ENCODE results near the gene SVIL. TPM values are rescaled to one million over a fixed set of nuclear protein-coding genes. Genes with fewer than 3 reads are reported as not detected.
"Not testable (repeated sequence)": the region's sequence is repeated elsewhere in the genome, so short reads cannot be mapped to it uniquely, and the experiment has no call there.

The SVIL gene
- total RNA-seq, 1 donor from 2014 or later = 258 TPM

GRCh38 chr10:29628912-29629526 lies 5.8 kb downstream of the SVIL start:
- Mint-ChIP-seq H3K4me3 (ENCODE audit: unreplicated experiment) (no peak overlapping the region), H3K9me3 (ENCODE audit: unreplicated experiment) (no peaks in the 10 kb centered on the region), H3K36me3 (ENCODE audit: unreplicated experiment) (peaks cover 28% of the 10 kb centered on the region), H3K27ac (ENCODE audit: unreplicated experiment) (no peak overlapping the region), H3K4me1 (ENCODE audit: unreplicated experiment) (peaks cover 63% of the 10 kb centered on the region), H3K27me3 (ENCODE audit: unreplicated experiment) (no peaks in the 10 kb centered on the region)
- no peak for DNase-seq (ENCODE audit: extremely low spot score, unreplicated experiment)
- no peak for TF ChIP-seq CTCF (IDR thresholded peaks at IDR 0.05)

GRCh38 chr10:29628311-29628710 lies 6.5 kb downstream of the SVIL start:
- no peak overlapping the region for H3K4me3 Mint-ChIP-seq (ENCODE audit: unreplicated experiment)
- no peaks in the 10 kb centered on the region for H3K9me3 Mint-ChIP-seq (ENCODE audit: unreplicated experiment)
- no peaks in the 10 kb centered on the region for H3K27me3 Mint-ChIP-seq (ENCODE audit: unreplicated experiment)
- peaks cover 28% of the 10 kb centered on the region for H3K36me3 Mint-ChIP-seq (ENCODE audit: unreplicated experiment)
- peaks cover 58% of the 10 kb centered on the region for H3K4me1 Mint-ChIP-seq (ENCODE audit: unreplicated experiment)
- no peak for DNase-seq (ENCODE audit: extremely low spot score, unreplicated experiment)
- no peak overlapping the region for H3K27ac Mint-ChIP-seq (ENCODE audit: unreplicated experiment)
- no peak for TF ChIP-seq CTCF (IDR thresholded peaks at IDR 0.05)

GRCh38 chr10:29627201-29628132 lies 7.3 kb downstream of the SVIL start:
- no peak overlapping the region for H3K27ac Mint-ChIP-seq (ENCODE audit: unreplicated experiment)
- H3K36me3 Mint-ChIP-seq (ENCODE audit: unreplicated experiment) = peaks cover 29% of the 10 kb centered on the region
- no peaks in the 10 kb centered on the region for H3K27me3 Mint-ChIP-seq (ENCODE audit: unreplicated experiment)
- H3K4me3 Mint-ChIP-seq (ENCODE audit: unreplicated experiment) = no peak overlapping the region
- TF ChIP-seq CTCF (IDR thresholded peaks at IDR 0.05) = no peak
- peaks cover 57% of the 10 kb centered on the region for H3K4me1 Mint-ChIP-seq (ENCODE audit: unreplicated experiment)
- H3K9me3 Mint-ChIP-seq (ENCODE audit: unreplicated experiment) = no peaks in the 10 kb centered on the region
- no peak for DNase-seq (ENCODE audit: extremely low spot score, unreplicated experiment)

- not testable (repeated sequence) for DNase-seq (ENCODE audit: extremely low spot score, unreplicated experiment); H3K27me3 Mint-ChIP-seq (ENCODE audit: unreplicated experiment); H3K9me3 Mint-ChIP-seq (ENCODE audit: unreplicated experiment); H3K4me3 Mint-ChIP-seq (ENCODE audit: unreplicated experiment); H3K27ac Mint-ChIP-seq (ENCODE audit: unreplicated experiment)
- Mint-ChIP-seq H3K4me1 (ENCODE audit: unreplicated experiment) (peaks cover 66% of the 10 kb centered on the region), H3K36me3 (ENCODE audit: unreplicated experiment) (peaks cover 29% of the 10 kb centered on the region)
Observed at GRCh38 chr10:29624357-29624756, 10.4 kb downstream of the SVIL start.

- DNase-seq (ENCODE audit: extremely low spot score, unreplicated experiment) = no peak
- Mint-ChIP-seq H3K9me3 (ENCODE audit: unreplicated experiment) (no peaks in the 10 kb centered on the region), H3K36me3 (ENCODE audit: unreplicated experiment) (peaks cover 27% of the 10 kb centered on the region), H3K27ac (ENCODE audit: unreplicated experiment) (no peak overlapping the region), H3K4me3 (ENCODE audit: unreplicated experiment) (no peak overlapping the region), H3K27me3 (ENCODE audit: unreplicated experiment) (no peaks in the 10 kb centered on the region), H3K4me1 (ENCODE audit: unreplicated experiment) (peaks cover 67% of the 10 kb centered on the region)
- no peak for TF ChIP-seq CTCF (IDR thresholded peaks at IDR 0.05)
Observed at GRCh38 chr10:29623797-29624196, 11.0 kb downstream of the SVIL start.
